Naive thymus-derived CD4-positive, alpha-beta T cell (primary cell): ENCODE measurements around the gene PTTG2. TPM values are rescaled to one million over a fixed set of nuclear protein-coding genes. Genes with fewer than 3 reads are reported as not detected.

Source experiments
- ATAC-seq: fragments of 150-1000 bp; cut with Tn5 transposase; 2 replicates; pipeline ENCODE4 v1.10.0; 2021; ENCODE audit warnings: mild to moderate bottlenecking, moderate library complexity
- CTCF ChIA-PET: fragments of 350-600 bp; sonication (Branson Sonifier 250); formaldehyde crosslinking; loops from one replicate; lab custom pipeline; 2021; ENCODE audit warnings: antibody characterized with exemption; lab: Charles Lee
- POLR2A ChIA-PET: fragments of 350-600 bp; sonication (Branson Sonifier 250); formaldehyde crosslinking; loops from one replicate; lab custom pipeline; 2021; ENCODE audit warnings: antibody characterized with exemption, inconsistent platforms; lab: Charles Lee
- DNase-seq, 9 donors: peaks; one replicate each; pipeline versions ENCODE4 v3.0.0 to v3.0.0-alpha.2; 2020 to 2022; ENCODE audit warnings: mixed read lengths in 1 of 9
- H3K27ac ChIP-seq: one replicate; pipeline ENCODE4 v1.7.0; 2013; ENCODE audit warnings: mild to moderate bottlenecking, low read depth, low read length, moderate library complexity
- H3K27me3 ChIP-seq, 2 donors: one replicate each; pipeline ENCODE4 v1.7.0; 2013; ENCODE audit warnings: low read length in 2 of 2, mild to moderate bottlenecking in 2 of 2, moderate library complexity in 2 of 2; ENCODE audit not compliant: control insufficient read depth in 2 of 2, insufficient read depth in 2 of 2
- H3K36me3 ChIP-seq, 3 experiments: 1 replicate in 2 of 3; 2 replicates in 1 of 3; pipeline ENCODE4 v1.7.0; 2013; ENCODE audit warnings: low read length in 3 of 3, mild to moderate bottlenecking in 3 of 3, moderate library complexity in 1 of 3; ENCODE audit not compliant: insufficient read depth in 3 of 3, control insufficient read depth in 2 of 3
- H3K4me1 ChIP-seq, 2 donors: one replicate each; pipeline ENCODE4 v1.7.0; 2013; ENCODE audit warnings: low read length in 2 of 2, mild to moderate bottlenecking in 2 of 2, moderate library complexity in 1 of 2; ENCODE audit not compliant: control insufficient read depth in 2 of 2, insufficient read depth in 2 of 2
- H3K4me3 ChIP-seq: 2 replicates; pipeline ENCODE4 v1.7.0; 2013; ENCODE audit warnings: mild to moderate bottlenecking, low read length
- H3K9me3 ChIP-seq, 3 experiments: 1 replicate in 2 of 3; 2 replicates in 1 of 3; pipeline ENCODE4 v1.7.0; 2013; ENCODE audit warnings: low read length in 3 of 3; ENCODE audit not compliant: control insufficient read depth in 2 of 3
- H3K27ac Mint-ChIP-seq, 9 donors: one replicate each; pipeline ENCODE4 v1.8.0; 2020 to 2022; ENCODE audit warnings: mixed read lengths in 9 of 9, mild to moderate bottlenecking in 8 of 9, moderate library complexity in 5 of 9, inconsistent platforms in 2 of 9
- H3K27me3 Mint-ChIP-seq, 5 donors: one replicate each; pipeline ENCODE4 v1.8.0; 2021 to 2022; ENCODE audit warnings: mixed read lengths in 5 of 5, mild to moderate bottlenecking in 1 of 5
- H3K36me3 Mint-ChIP-seq, 5 donors: one replicate each; pipeline ENCODE4 v1.8.0; 2020 to 2022; ENCODE audit warnings: mixed read lengths in 5 of 5, mild to moderate bottlenecking in 3 of 5, inconsistent platforms in 1 of 5
- H3K4me1 Mint-ChIP-seq, 7 donors: one replicate each; pipeline ENCODE4 v1.8.0; 2020 to 2022; ENCODE audit warnings: mixed read lengths in 7 of 7, mild to moderate bottlenecking in 3 of 7, inconsistent platforms in 1 of 7
- H3K4me3 Mint-ChIP-seq, 10 donors: one replicate each; pipeline ENCODE4 v1.8.0; 2020 to 2022; ENCODE audit warnings: mild to moderate bottlenecking in 10 of 10, mixed read lengths in 10 of 10, moderate library complexity in 6 of 10, inconsistent platforms in 2 of 10
- H3K9me3 Mint-ChIP-seq, 11 donors: one replicate each; pipeline ENCODE4 v1.8.0; 2020 to 2022; ENCODE audit warnings: mixed read lengths in 11 of 11, mild to moderate bottlenecking in 4 of 11, inconsistent platforms in 1 of 11, moderate library complexity in 1 of 11
- intact Hi-C, 2 donors: fragments of 100-400 bp; cut with micrococcal nuclease; formaldehyde crosslinking; loops; one replicate each; pipeline ENCODE4 v1.15.1; 2023
- polyA plus RNA-seq, 2 donors: library from polyadenylated mRNA; unstranded; fragments of 300-500 nt; fragmentation: Illumina TruSeq; gene quantifications; one replicate each; pipeline ENCODE4 v1.2.3, GENCODE V29; 2021
- total RNA-seq, 6 experiments: library from RNA in 5 of 6; stranded (reverse) in 5 of 6; gene quantifications; 1 replicate in 5 of 6; 2 replicates in 1 of 6; pipeline ENCODE4 v1.2.3 and lab custom pipeline; 2021 to 2026

Gene PTTG2
- total and polyA plus RNA-seq, 7 experiments from 2014 or later, result 0.56 to 2.5 (median 1.6) TPM

GRCh38 chr4:37985730-37986275, 25.6 kb downstream of the PTTG2 start:
- H3K36me3 Mint-ChIP-seq, result peaks cover 0 to 25% (median 8%) of the 10 kb centered on the region in 5 donors
- H3K9me3 Mint-ChIP-seq, result no peaks in the 10 kb centered on the region
- no peak for DNase-seq
- Histone ChIP-seq H3K27me3 (no peaks in the 10 kb centered on the region), H3K4me1 (peaks cover 0 to 3% of the 10 kb centered on the region in 2 donors), H3K27ac (no peak overlapping the region), H3K36me3 (no peaks in the 10 kb centered on the region), H3K4me3 (no peak overlapping the region), H3K9me3 (no peaks in the 10 kb centered on the region)
- no peak overlapping the region for H3K4me3 Mint-ChIP-seq
- intact Hi-C loops, result no loop called here
- no peak for ATAC-seq
- no peaks in the 10 kb centered on the region for H3K27me3 Mint-ChIP-seq
- CTCF ChIA-PET, result no interaction called here
- POLR2A ChIA-PET, result no interaction called here
- H3K4me1 Mint-ChIP-seq, result peaks cover 22 to 38% (median 28%) of the 10 kb centered on the region in 7 donors
- no peak overlapping the region for H3K27ac Mint-ChIP-seq

- no peak overlapping the region for H3K27ac ChIP-seq
- Mint-ChIP-seq H3K4me1 (peaks cover 11 to 26% (median 14%) of the 10 kb centered on the region in 7 donors), H3K9me3 (no peaks in the 10 kb centered on the region), H3K36me3 (peaks cover 5 to 25% (median 7%) of the 10 kb centered on the region in 5 donors), H3K4me3 (no peak overlapping the region), H3K27ac (no peak overlapping the region), H3K27me3 (no peaks in the 10 kb centered on the region)
- H3K4me3 ChIP-seq, result no peak overlapping the region
- no peaks in the 10 kb centered on the region for H3K9me3 ChIP-seq
- no peaks in the 10 kb centered on the region for H3K27me3 ChIP-seq
- POLR2A ChIA-PET, result no interaction called here
- DNase-seq, result no peak
- no peaks in the 10 kb centered on the region for H3K36me3 ChIP-seq
- no peaks in the 10 kb centered on the region for H3K4me1 ChIP-seq
- CTCF ChIA-PET, result interaction anchor here (0.8 kb wide), 1 partner anchor 161 kb away, joined by 3 read pairs; no protein-coding TSS in a partner anchor
- intact Hi-C loops, result no loop called here
- no peak for ATAC-seq
These were observed 28.5 kb downstream of the PTTG2 start for GRCh38 chr4:37988670-37989069.

GRCh38 chr4:37989398-37990260, 29.4 kb downstream of the PTTG2 start:
- Histone ChIP-seq H3K27ac (no peak overlapping the region), H3K4me1 (no peaks in the 10 kb centered on the region), H3K9me3 (no peaks in the 10 kb centered on the region), H3K27me3 (no peaks in the 10 kb centered on the region), H3K36me3 (no peaks in the 10 kb centered on the region), H3K4me3 (no peak overlapping the region)
- Mint-ChIP-seq H3K27me3 (no peaks in the 10 kb centered on the region), H3K9me3 (no peaks in the 10 kb centered on the region), H3K4me1 (peaks cover 14 to 31% (median 16%) of the 10 kb centered on the region in 7 donors), H3K27ac (no peak overlapping the region), H3K4me3 (no peak overlapping the region), H3K36me3 (peaks cover 2 to 29% (median 7%) of the 10 kb centered on the region in 5 donors)
- ChIA-PET POLR2A (no interaction called here), CTCF (no interaction called here)
- DNase-seq (no peak), ATAC-seq (peak; percentile 61)
- intact Hi-C loops, result no loop called here

GRCh38 chr4:37990731-37991245, 30.6 kb downstream of the PTTG2 start:
- peaks cover 0 to 3% of the 10 kb centered on the region in 2 donors for H3K4me1 ChIP-seq
- Mint-ChIP-seq H3K4me3 (no peak overlapping the region), H3K4me1 (peaks cover 14 to 38% (median 23%) of the 10 kb centered on the region in 7 donors), H3K36me3 (peaks cover 2 to 25% (median 7%) of the 10 kb centered on the region in 5 donors), H3K9me3 (no peaks in the 10 kb centered on the region), H3K27ac (no peak overlapping the region), H3K27me3 (no peaks in the 10 kb centered on the region)
- ATAC-seq (no peak), DNase-seq (no peak)
- H3K27ac ChIP-seq, result no peak overlapping the region
- H3K9me3 ChIP-seq, result no peaks in the 10 kb centered on the region
- H3K27me3 ChIP-seq, result no peaks in the 10 kb centered on the region
- intact Hi-C loops, result no loop called here
- H3K4me3 ChIP-seq, result no peak overlapping the region
- CTCF ChIA-PET, result interaction anchor here (0.7 kb wide), 1 partner anchor 99 kb away, joined by 3 read pairs; no protein-coding TSS in a partner anchor
- POLR2A ChIA-PET, result no interaction called here
- no peaks in the 10 kb centered on the region for H3K36me3 ChIP-seq

GRCh38 chr4:37991623-37992410, 31.6 kb downstream of the PTTG2 start:
- peak overlapping the region in 3 of 9 donors; percentile 26 to 88 (median 75) for H3K27ac Mint-ChIP-seq
- no peaks in the 10 kb centered on the region for H3K9me3 Mint-ChIP-seq

GRCh38 chr4:37993806-37994205, 33.6 kb downstream of the PTTG2 start:
- Mint-ChIP-seq H3K4me3 (no peak overlapping the region), H3K27ac (no peak overlapping the region), H3K27me3 (no peaks in the 10 kb centered on the region), H3K9me3 (no peaks in the 10 kb centered on the region), H3K4me1 (peaks cover 15 to 58% (median 47%) of the 10 kb centered on the region in 7 donors), H3K36me3 (peaks cover 0 to 16% (median 7%) of the 10 kb centered on the region in 5 donors)
- peaks cover 0 to 8% of the 10 kb centered on the region in 2 donors for H3K4me1 ChIP-seq
- intact Hi-C loops, result no loop called here
- no peak overlapping the region for H3K27ac ChIP-seq
- DNase-seq, result no peak
- no peaks in the 10 kb centered on the region for H3K27me3 ChIP-seq
- no peaks in the 10 kb centered on the region for H3K36me3 ChIP-seq
- no peak for ATAC-seq
- no peaks in the 10 kb centered on the region for H3K9me3 ChIP-seq
- no peak overlapping the region for H3K4me3 ChIP-seq
- POLR2A ChIA-PET, result no interaction called here
- CTCF ChIA-PET, result no interaction called here

More at GRCh38 chr4:37991623-37992410, 31.6 kb downstream of the PTTG2 start:
- Histone ChIP-seq H3K36me3 (no peaks in the 10 kb centered on the region), H3K27ac (no peak overlapping the region), H3K4me3 (no peak overlapping the region), H3K9me3 (no peaks in the 10 kb centered on the region), H3K4me1 (peaks cover 0 to 8% of the 10 kb centered on the region in 2 donors), H3K27me3 (no peaks in the 10 kb centered on the region)
- ChIA-PET POLR2A (no interaction called here), CTCF (interaction anchor here (0.7 kb wide), 1 partner anchor 100 kb away, joined by 3 read pairs; no protein-coding TSS in a partner anchor)
- Mint-ChIP-seq H3K4me1 (peaks cover 14 to 46% (median 30%) of the 10 kb centered on the region in 7 donors), H3K4me3 (no peak overlapping the region), H3K36me3 (peaks cover 0 to 24% (median 7%) of the 10 kb centered on the region in 5 donors), H3K27me3 (no peaks in the 10 kb centered on the region)
- no peak for DNase-seq
- ATAC-seq, result no peak
- intact Hi-C loops, result no loop called here
